Osteoblast (primary cell): ENCODE data around the gene FKBP7. TPM values are rescaled to one million over a fixed set of nuclear protein-coding genes. Genes with fewer than 3 reads are reported as not detected.

ENCODE experiments used
- DNase-seq: peaks from one replicate; pipeline ENCODE4 v3.0.0; 2011; ENCODE audit warnings: low spot score, mixed read lengths; ENCODE audit not compliant: insufficient read length; ENCODE audit errors: missing footprints
- H2AFZ ChIP-seq: 2 replicates; pipeline ENCODE4 v1.6.0; 2011; ENCODE audit warnings: mild to moderate bottlenecking, low read length
- H3K27ac ChIP-seq: 2 replicates; pipeline ENCODE4 v1.5.1; 2011; ENCODE audit warnings: mild to moderate bottlenecking, low read depth, low read length, moderate library complexity
- H3K27me3 ChIP-seq: 2 replicates; pipeline ENCODE4 v1.6.0; 2012; ENCODE audit warnings: mild to moderate bottlenecking, control low read depth, inconsistent platforms, low read length, moderate library complexity; ENCODE audit not compliant: insufficient read depth
- H3K36me3 ChIP-seq: 2 replicates; pipeline ENCODE4 v1.5.1; 2011; ENCODE audit warnings: mild to moderate bottlenecking, low read length, control low read depth, moderate library complexity; ENCODE audit not compliant: insufficient read depth
- H3K4me1 ChIP-seq: 2 replicates; pipeline ENCODE4 v1.5.1; 2011; ENCODE audit warnings: mild to moderate bottlenecking, low read length, control low read depth, moderate library complexity; ENCODE audit not compliant: insufficient read depth
- H3K4me2 ChIP-seq: 2 replicates; pipeline ENCODE4 v1.6.0; 2011; ENCODE audit warnings: mild to moderate bottlenecking, low read length; ENCODE audit not compliant: insufficient read depth
- H3K4me3 ChIP-seq: fragments of 200-600 bp; sonication (generic); 3 replicates; pipeline ENCODE4 v1.5.1; 2012; ENCODE audit warnings: mild to moderate bottlenecking, low read length, inconsistent platforms; ENCODE audit not compliant: insufficient read depth
- H3K79me2 ChIP-seq: 2 replicates; pipeline ENCODE4 v1.6.0; 2012; ENCODE audit warnings: mild to moderate bottlenecking, low read length, control low read depth, inconsistent platforms; ENCODE audit not compliant: insufficient read depth
- H3K9me3 ChIP-seq: 2 replicates; pipeline ENCODE4 v1.5.1; 2011; ENCODE audit warnings: low read depth, low read length, control low read depth
- H4K20me1 ChIP-seq: 2 replicates; pipeline ENCODE4 v1.6.0; 2012; ENCODE audit warnings: mild to moderate bottlenecking, low read length, control low read depth; ENCODE audit not compliant: insufficient read depth
- CTCF ChIP-seq: IDR thresholded peaks from 2 replicates; pipeline ENCODE4 v1.5.1; 2011; ENCODE audit warnings: mild to moderate bottlenecking, low read depth, low read length, moderate library complexity; ENCODE audit errors: extremely low read depth
- total RNA-seq: library from RNA; depleted of rRNA; stranded (reverse); fragments of >200 nt; gene quantifications from 2 replicates; pipeline ENCODE4 v1.2.3, GENCODE V29; 2012

The FKBP7 gene
- total RNA-seq, 1 donor, result 37.6 TPM

GRCh38 chr2:178480227-178481181, 2.1 kb upstream of the FKBP7 start, which contains the start of gene PLEKHA3:
TSS of gene PLEKHA3 (plus strand) at chr2:178480457. CDS start at chr2:178480870, 413 bp downstream.
- H3K27me3 ChIP-seq, result no peaks in the 10 kb centered on the region
- no peaks in the 10 kb centered on the region for H3K9me3 ChIP-seq
- H3K4me3 ChIP-seq, result peak within 1 kb of the TSS; percentile 81
- peaks cover 58% of the 10 kb centered on the region for H3K79me2 ChIP-seq
- peak within 1 kb of the TSS; percentile 82 for H2AFZ ChIP-seq
- DNase-seq, result peak; percentile 98
- peaks cover 45% of the 10 kb centered on the region for H4K20me1 ChIP-seq
- H3K36me3 ChIP-seq, result no peaks in the 10 kb centered on the region
- H3K27ac ChIP-seq, result peak within 1 kb of the TSS; percentile 99
- TF ChIP-seq CTCF, result no peak
- peak within 1 kb of the TSS; percentile 99 for H3K4me2 ChIP-seq
- H3K4me1 ChIP-seq, result peaks cover 37% of the 10 kb centered on the region

GRCh38 chr2:178479758-178480226, 1.4 kb upstream of the FKBP7 start:
- Histone ChIP-seq H3K9me3 (no peaks in the 10 kb centered on the region), H3K4me3 (peak overlapping the region; percentile 81), H3K27ac (peak overlapping the region; percentile 79), H3K4me2 (peak overlapping the region; percentile 99), H4K20me1 (peaks cover 38% of the 10 kb centered on the region), H3K4me1 (peaks cover 29% of the 10 kb centered on the region), H3K36me3 (no peaks in the 10 kb centered on the region), H3K79me2 (peaks cover 50% of the 10 kb centered on the region), H2AFZ (peak overlapping the region; percentile 82), H3K27me3 (no peaks in the 10 kb centered on the region)
- no peak for DNase-seq
- no peak for TF ChIP-seq CTCF

- Histone ChIP-seq H3K4me1 (peaks cover 27% of the 10 kb centered on the region), H3K4me3 (peak overlapping the region; percentile 97), H3K27ac (peak overlapping the region; percentile 99), H4K20me1 (peaks cover 32% of the 10 kb centered on the region), H3K27me3 (no peaks in the 10 kb centered on the region), H3K4me2 (peak overlapping the region; percentile 99), H2AFZ (peak overlapping the region; percentile 100), H3K79me2 (peaks cover 45% of the 10 kb centered on the region), H3K9me3 (no peaks in the 10 kb centered on the region), H3K36me3 (no peaks in the 10 kb centered on the region)
- DNase-seq, result no peak
- no peak for TF ChIP-seq CTCF
Measured at GRCh38 chr2:178479275-178479616, 846 bp upstream of the FKBP7 start.

- no peaks in the 10 kb centered on the region for H3K9me3 ChIP-seq
- H3K27me3 ChIP-seq, result no peaks in the 10 kb centered on the region
- peak overlapping the region; percentile 100 for H2AFZ ChIP-seq
- no peaks in the 10 kb centered on the region for H3K36me3 ChIP-seq
- H3K79me2 ChIP-seq, result peaks cover 33% of the 10 kb centered on the region
- H3K4me3 ChIP-seq, result peak overlapping the region; percentile 97
- peak overlapping the region; percentile 99 for H3K27ac ChIP-seq
- DNase-seq, result peak; percentile 71
- no peak for TF ChIP-seq CTCF
- peaks cover 25% of the 10 kb centered on the region for H3K4me1 ChIP-seq
- H4K20me1 ChIP-seq, result peaks cover 21% of the 10 kb centered on the region
- H3K4me2 ChIP-seq, result peak overlapping the region; percentile 99
Measured at GRCh38 chr2:178478130-178478438, 316 bp downstream of the FKBP7 start.
